Activated naive CD4-positive, alpha-beta T cell (primary cell): ENCODE results near the gene DGKD.

Source experiments
- DNase-seq, 4 experiments: peaks; one replicate each; lab custom pipeline; 2025; lab: John Stamatoyannopoulos, UW

Gene DGKD

DNA sequence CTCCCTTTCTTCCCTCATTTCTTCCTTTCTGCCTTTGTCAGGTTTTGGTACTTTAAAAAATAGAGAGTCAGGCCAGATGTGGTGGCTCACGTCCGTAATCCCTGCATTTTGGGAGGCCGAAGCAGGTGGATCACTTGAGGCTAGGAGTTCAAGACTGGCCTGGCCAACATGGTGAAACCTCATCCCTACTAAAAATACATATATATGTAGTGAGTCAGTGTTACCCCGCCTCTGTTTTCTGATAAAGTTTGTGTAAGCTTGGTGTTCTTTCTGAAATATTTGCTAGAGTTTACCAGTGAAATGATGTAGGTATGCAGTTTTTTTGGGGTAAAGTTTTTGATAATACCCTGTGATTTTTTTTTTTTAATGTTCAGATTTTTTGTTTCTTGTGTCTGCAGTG, 58.8 kb downstream of the DGKD start:
- no peak for DNase-seq

DNA sequence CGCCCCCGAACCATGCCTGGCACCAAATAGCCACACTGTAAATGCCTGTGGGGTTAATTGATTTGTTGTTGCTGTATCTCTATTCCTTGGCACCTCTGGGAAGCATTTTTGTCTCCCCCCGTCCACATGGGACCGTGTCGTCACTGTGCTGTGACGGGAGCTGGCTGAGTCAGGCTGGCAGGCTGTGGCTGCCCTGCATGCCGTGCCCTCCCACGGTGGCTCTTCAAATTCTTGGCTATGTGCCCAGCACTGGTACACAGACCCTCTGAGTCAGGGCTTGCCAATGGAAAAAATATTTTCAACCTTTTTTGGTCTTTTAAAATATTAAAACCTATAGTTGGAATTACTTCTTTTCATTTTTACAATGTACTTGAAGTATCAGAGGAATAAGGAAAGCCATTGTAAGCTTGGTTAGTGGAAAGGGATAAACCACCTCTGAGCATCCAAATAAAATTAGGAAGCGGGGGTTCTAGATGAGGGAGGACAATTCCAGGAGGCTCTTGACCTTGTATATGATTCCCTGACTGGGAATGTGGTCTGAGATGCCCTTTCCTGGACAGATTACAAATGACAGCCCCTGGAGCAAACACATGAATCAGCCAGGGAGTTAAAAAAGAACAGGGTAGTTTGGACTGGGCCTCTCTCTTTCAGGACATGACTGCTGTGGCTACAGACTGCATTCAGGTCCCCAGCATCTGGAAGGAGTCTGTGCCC, 59.4 kb downstream of the DGKD start:
- peak in 2 of 4 experiments; percentile 20 to 31 for DNase-seq

GRCh38 chr2:233414273-233414654, 60.0 kb downstream of the DGKD start:
- DNase-seq: no peak

- peak in 1 of 4 experiments; percentile 22 for DNase-seq
Measured at GRCh38 chr2:233414777-233415570, 60.7 kb downstream of the DGKD start.

GRCh38 chr2:233416199-233416598, 61.9 kb downstream of the DGKD start:
- DNase-seq: no peak

DNA sequence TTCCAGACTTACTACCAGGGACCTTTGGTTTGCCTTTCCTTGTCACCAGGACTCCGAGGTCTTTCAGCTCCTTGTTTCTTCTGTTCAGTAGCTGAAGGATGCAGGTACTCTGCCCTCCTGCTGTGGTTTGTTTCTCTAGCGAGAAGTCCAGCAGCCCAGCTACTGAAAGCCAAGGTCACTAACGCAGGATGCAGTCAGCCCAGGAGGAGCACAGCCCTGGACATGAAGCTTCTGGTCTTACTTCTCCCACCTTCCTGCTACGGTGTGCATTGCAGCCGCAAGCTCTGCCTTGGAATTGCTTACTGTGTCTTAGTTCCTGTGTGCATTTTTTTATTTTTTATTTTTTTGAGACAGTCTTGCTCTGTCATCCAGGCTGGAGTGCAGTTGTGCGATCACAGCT, 62.4 kb downstream of the DGKD start:
- DNase-seq: no peak

GRCh38 chr2:233417282-233417681, 63.0 kb downstream of the DGKD start:
- no peak for DNase-seq

DNA sequence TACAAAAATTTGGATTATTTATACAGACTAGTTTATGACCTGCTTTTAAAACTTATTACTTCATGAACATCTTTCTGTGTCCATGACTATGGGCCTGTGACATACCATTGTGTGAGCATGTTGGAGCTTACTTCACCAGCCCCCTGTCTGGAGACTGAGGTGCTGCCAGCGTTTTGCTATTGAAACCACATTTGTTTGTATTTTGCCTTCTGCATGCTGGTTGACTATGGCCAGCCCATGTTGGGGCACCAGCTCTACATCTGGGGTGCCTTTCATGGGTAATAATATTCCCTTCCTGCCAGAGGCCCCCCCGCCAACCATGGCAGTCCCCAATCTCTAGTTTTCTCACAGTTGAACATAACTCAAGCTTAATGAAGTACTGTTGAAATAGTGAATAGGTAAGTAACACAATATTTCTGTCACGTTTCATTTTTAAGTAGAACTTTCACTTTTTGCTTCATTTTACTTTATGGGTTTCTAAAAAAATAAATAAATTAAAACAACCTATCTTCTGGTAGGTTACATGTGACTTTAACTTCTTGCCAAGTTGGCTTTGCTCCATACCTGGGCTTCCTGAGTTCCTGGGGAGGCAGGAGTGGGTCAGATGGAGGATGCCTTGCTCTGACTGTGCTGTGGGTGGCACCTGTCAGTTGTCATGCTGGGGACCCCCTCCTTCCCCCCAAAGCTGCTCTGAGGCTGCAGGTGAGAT, 63.9 kb downstream of the DGKD start:
- DNase-seq: no peak

- peak in 1 of 4 experiments; percentile 22 for DNase-seq
Measured at GRCh38 chr2:233418761-233419546, 64.7 kb downstream of the DGKD start.

DNA sequence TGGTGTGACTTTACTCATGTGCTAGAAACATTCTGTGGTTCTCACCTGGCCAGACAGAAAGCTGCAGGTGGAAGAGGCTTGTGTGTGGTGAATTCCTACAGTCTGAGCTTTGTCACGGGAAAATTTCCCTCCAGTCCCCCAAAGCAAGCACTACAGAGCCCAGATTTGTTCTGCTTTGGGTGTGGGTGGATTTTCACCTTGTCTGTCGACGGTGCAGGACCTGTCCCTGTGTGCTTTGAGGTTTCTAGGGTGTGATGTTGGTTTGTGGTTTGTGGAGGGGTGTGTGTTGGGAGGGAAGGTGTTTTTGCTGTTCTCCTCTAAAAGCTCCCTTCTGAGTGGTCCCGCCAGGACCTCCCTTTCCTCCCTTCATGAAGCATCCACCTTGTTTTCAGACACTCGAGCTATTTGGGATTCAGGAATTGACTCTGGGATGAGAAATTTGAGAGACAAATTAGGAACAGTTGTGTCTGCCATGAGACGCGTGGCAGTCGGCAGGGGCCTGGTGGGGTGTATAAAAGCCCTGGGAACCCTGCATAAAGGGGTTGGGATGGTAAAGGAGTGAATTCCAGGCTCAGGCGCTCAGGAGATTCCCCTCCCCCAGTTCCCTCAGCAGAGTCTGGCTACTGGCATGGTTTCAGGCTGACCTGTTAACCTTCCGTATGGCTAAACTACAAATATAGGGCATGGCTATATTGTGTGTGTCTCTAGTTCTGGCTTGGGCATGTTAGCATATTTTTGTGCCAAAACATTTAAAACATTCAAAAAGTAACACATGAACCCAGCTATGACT, 65.5 kb downstream of the DGKD start:
- DNase-seq: peak in 1 of 4 experiments; percentile 9

- no peak for DNase-seq
Measured at GRCh38 chr2:233421091-233421816, 67.0 kb downstream of the DGKD start.

GRCh38 chr2:233422050-233422639, 67.9 kb downstream of the DGKD start:
- DNase-seq: peak in 3 of 4 experiments; percentile 16 to 63 (median 63)

- DNase-seq: no peak
Measured at GRCh38 chr2:233422649-233423551, 68.6 kb downstream of the DGKD start.

DNA sequence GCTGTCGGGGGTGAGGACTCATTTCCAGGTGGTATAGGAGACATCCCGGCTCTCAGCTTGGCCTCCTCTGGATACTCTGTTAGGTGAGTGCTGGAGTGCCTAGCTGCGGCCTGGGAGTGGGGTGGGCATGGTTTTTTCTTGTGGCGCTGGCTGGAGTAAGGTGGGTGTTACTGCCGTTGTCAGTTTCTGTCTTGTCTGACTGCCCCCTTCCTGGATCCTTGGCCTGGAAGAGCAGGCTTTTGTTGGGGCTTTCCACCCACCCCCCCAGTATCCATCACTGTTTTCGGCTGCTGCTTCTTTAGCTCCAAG, 69.2 kb downstream of the DGKD start:
- DNase-seq: no peak

DNA sequence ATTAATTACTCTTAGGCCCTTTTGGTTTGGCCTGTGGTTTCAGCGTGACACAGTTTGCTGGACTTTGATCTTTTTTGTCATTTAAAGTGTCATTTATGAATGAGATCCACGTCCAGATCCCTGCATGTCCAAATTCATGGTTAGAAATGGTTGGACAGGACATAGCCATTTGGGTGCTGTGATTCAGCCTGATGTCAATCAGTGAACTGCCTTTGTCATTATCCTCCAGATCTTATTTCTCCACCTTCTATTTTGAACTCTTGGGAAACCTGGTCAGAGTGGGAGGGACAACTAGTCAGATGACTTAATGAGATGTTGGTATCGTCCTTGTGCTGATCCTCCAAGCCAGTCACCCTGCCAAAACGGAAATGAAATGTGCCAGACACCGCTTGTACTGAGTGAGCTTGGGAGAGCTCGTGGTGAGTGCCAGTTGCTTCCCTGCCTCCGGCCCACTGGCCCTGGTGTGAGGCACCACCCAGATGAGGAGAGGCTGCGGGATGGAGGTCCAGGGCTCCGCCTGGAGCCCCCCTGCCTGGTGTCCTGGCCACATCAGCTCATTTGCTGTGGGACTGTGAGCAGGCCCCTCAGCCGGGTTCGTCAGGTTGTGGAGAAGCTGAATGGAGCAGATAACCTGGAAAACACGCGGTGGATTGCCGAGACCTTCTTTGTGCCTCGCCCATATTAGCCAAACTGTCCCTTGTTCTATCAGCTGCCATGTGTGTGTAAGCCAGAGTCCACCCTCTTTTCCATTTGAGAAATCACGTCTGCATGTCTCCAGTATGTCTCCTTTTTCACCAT, 70.1 kb downstream of the DGKD start:
- no peak for DNase-seq

DNA sequence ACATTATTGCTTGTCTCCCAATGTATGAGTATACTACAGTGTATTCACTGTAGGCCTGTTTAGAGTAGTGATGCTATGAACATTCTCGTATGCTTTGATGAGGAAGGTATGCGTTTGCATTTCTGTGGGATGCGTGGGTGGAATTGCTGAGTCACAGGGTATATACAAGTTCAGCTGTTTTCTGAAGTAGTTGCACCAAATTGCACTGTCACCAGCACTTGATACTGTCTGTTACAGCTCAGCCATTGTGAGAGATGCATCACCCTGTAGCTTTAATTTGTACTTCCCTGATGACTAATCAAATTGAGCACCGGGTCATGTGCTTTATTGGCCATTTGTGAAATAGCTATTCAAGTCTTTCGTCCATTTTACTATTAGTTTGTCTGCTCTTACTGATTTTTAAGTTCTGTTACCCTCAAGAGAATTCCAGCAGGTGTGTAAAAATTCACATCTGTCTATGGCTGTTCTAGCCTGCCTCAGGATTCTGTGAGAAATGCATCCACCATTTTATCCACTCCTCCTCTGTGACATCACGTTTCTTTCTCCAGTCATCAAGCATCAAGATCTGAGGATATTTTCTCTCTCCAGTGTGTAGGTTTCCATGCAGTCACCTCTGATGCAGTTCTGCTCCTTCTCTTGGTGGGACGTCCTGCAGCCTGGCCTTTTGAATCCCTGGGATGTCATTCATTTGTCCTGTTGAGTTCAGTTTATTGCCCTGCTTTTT, 72.5 kb downstream of the DGKD start:
- DNase-seq: no peak

- DNase-seq: no peak
Measured at GRCh38 chr2:233428008-233428407, 73.7 kb downstream of the DGKD start.

GRCh38 chr2:233428438-233428837, 74.1 kb downstream of the DGKD start:
- DNase-seq: no peak
